ENCODE results near the gene CHCHD1. TPM values are rescaled to one million over a fixed set of nuclear protein-coding genes. Genes with fewer than 3 reads are reported as not detected.

CHCHD1 gene
- total and polyA plus RNA-seq, 4 experiments from 2014 or later: 21.8 to 56.0 (median 28.5) TPM

DNA sequence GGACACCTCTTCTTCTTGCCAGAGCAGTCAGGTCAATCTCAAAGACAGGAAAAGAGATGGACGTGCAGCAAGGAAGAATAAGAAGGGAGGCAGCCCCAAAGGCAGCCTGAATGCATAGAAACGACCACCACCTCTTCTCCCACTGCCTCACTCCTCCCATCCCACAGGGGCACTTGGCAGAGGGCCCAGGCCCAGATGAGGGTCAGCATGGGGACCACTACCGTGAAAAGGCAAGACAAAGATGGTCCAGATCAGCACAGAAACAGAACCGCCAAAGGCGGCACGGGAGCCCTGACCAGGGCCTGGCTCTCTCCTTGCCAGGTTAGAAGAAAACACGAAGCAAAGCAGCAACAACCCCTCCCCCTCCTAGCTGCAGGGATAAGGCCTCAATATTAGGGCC is 31.5 kb downstream of the CHCHD1 start:
- Mint-ChIP-seq H3K27me3 (no peaks in the 10 kb centered on the region), H3K4me3 (peak overlapping the region in 3 of 8 donors; percentile 39 to 49 (median 46)), H3K4me1 (peaks cover 18 to 28% (median 22%) of the 10 kb centered on the region in 4 donors), H3K36me3 (peaks cover 56 to 64% of the 10 kb centered on the region in 2 donors), H3K9me3 (peaks cover 0 to 8% (median 0%) of the 10 kb centered on the region in 8 donors), H3K27ac (peak overlapping the region in 6 of 7 donors; percentile 34 to 95 (median 77))
- no peak for DNase-seq
- ChIA-PET CTCF (ENCODE audit: partially characterized antibody) (interaction anchor here (1.5 to 1.7 kb wide), 3 partner anchors 18 to 67 kb away, joined by 4 to 10 read pairs (median 5); partner anchors contain the start of gene CHCHD1), POLR2A (ENCODE audit: partially characterized antibody) (interaction anchor here (0.6 to 2.1 kb wide), 3 partner anchors 41 to 70 kb away, joined by 5 to 11 read pairs (median 5); a partner anchor contains a TSS)
- intact Hi-C loops (cut with micrococcal nuclease): loop anchor here (5.0 kb wide), 1 partner anchor 34 kb away; no protein-coding TSS in a partner anchor
- no peaks in the 10 kb centered on the region for H3K9me3 ChIP-seq (ENCODE audit: control insufficient read depth in 1 of 2, low read length in 2 of 2)
- no peak overlapping the region for H3K27ac ChIP-seq (ENCODE audit: low read depth, low read length)
- no peak overlapping the region for H3K4me3 ChIP-seq (ENCODE audit: low read length in 2 of 2)
- H3K27me3 ChIP-seq (ENCODE audit: insufficient read depth, low read length): no peaks in the 10 kb centered on the region
- peaks cover 38% of the 10 kb centered on the region for H3K36me3 ChIP-seq (ENCODE audit: insufficient read depth, low read length)
- peaks cover 29% of the 10 kb centered on the region for H3K4me1 ChIP-seq (ENCODE audit: insufficient read depth, low read length)

DNA sequence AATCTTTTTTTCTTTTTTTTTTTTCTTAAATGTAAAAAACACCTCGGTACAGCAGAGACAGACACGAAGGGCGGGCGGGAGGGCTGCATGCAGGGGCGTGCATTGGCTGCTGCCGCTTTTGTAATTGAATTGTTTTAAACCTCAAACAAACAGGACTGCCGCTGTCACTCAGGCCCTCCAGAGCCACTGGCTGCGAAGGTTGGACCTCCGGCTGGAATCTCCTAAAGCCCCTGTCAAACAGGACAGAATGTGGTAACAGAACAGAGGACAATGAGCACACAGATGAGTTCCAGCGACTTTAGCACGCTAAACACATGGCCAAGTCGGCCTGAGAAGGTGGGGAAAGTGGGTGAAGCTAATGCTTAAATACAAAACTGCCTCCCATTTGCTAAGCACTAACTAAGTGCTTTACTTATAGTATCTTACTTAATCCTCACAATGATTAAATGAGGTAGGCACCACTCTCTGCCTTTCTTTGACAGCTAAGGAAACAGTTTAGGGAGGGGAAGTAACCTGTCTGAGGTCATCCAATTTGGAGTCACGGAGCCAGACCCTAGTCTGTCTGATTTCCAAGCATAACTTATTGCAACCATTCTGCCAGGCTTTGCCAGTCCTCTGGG is 32.5 kb downstream of the CHCHD1 start:
- H3K36me3 Mint-ChIP-seq: peaks cover 52 to 61% of the 10 kb centered on the region in 2 donors
- ChIA-PET CTCF (ENCODE audit: partially characterized antibody) (interaction anchor here (1.5 to 1.7 kb wide), 2 partner anchors 17 to 32 kb away, joined by 4 to 5 read pairs; partner anchors contain the start of gene CHCHD1), POLR2A (ENCODE audit: partially characterized antibody) (interaction anchor here (0.6 kb wide), 1 partner anchor 71 kb away, joined by 5 read pairs; no protein-coding TSS in a partner anchor)
- Histone ChIP-seq H3K27me3 (ENCODE audit: insufficient read depth, low read length) (no peaks in the 10 kb centered on the region), H3K27ac (ENCODE audit: low read depth, low read length) (no peak overlapping the region), H3K4me3 (ENCODE audit: low read length in 2 of 2) (no peak overlapping the region), H3K4me1 (ENCODE audit: insufficient read depth, low read length) (peaks cover 18% of the 10 kb centered on the region), H3K36me3 (ENCODE audit: insufficient read depth, low read length) (peaks cover 36% of the 10 kb centered on the region), H3K9me3 (ENCODE audit: control insufficient read depth in 1 of 2, low read length in 2 of 2) (no peaks in the 10 kb centered on the region)
- H3K4me3 Mint-ChIP-seq: no peak overlapping the region
- intact Hi-C loops (cut with micrococcal nuclease): loop anchor here (5.0 kb wide), 1 partner anchor 33 kb away; no protein-coding TSS in a partner anchor
- H3K27me3 Mint-ChIP-seq: no peaks in the 10 kb centered on the region
- peaks cover 8 to 18% (median 14%) of the 10 kb centered on the region in 4 donors for H3K4me1 Mint-ChIP-seq
- no peak for DNase-seq
- H3K27ac Mint-ChIP-seq: peak overlapping the region in 1 of 7 donors; percentile 78
- H3K9me3 Mint-ChIP-seq: peaks cover 0 to 8% (median 0%) of the 10 kb centered on the region in 8 donors

DNA sequence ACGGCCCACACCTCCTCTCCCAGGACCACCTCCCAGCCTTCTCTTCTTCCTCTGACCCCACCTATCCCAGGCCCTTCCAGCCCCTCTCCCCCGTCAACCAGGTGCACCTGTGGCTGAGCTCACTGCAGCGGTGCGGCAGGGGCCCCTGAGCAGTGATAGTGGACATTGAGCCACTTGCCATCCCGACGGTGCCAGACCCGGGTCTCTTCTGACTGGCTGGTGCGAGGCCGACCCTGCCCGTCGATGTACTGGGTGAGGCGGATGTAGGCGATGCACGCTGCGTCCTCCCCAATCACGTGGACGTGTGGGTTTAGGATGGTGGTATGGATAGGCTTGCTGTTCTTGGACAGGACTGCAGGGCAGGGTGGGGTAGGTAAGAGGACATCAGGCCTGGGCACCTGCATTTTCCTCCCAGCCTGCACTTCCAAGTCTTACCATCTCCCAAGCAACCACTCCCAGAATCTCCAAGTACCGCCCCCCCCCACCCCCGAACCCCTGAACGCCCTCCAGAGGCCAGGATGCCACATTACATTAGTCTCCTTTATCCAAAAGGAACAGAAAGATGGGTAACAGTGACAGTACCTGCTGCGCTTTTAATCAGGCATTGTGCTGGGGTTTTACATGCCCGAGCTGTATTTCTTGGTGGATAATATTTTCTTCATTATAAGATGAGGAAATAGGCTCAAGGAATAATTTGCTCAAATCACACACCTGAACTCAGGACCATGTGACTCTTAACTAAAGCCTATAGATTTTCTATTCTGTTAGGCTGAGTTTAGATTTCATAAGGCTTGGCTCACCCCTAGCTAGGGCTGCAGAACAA is 33.3 kb downstream of the CHCHD1 start:
- H3K36me3 Mint-ChIP-seq: peaks cover 50 to 61% of the 10 kb centered on the region in 2 donors
- H3K27ac Mint-ChIP-seq: peak overlapping the region in 2 of 7 donors; percentile 50 to 78
- intact Hi-C loops (cut with micrococcal nuclease): loop anchor here (5.0 kb wide), 1 partner anchor 32 kb away; no protein-coding TSS in a partner anchor
- H3K27me3 Mint-ChIP-seq: no peaks in the 10 kb centered on the region
- H3K36me3 ChIP-seq (ENCODE audit: insufficient read depth, low read length): peaks cover 36% of the 10 kb centered on the region
- no peak overlapping the region for H3K27ac ChIP-seq (ENCODE audit: low read depth, low read length)
- ChIA-PET POLR2A (ENCODE audit: partially characterized antibody) (interaction anchor here (1.4 kb wide), 1 partner anchor 42 kb away, joined by 5 read pairs; no protein-coding TSS in a partner anchor), CTCF (ENCODE audit: partially characterized antibody) (interaction anchor here (0.7 to 2.1 kb wide), 6 partner anchors 14 to 142 kb away, joined by 3 to 5 read pairs (median 4); partner anchors contain the start of gene CHCHD1)
- H3K4me3 ChIP-seq (ENCODE audit: low read length in 2 of 2): no peak overlapping the region
- no peaks in the 10 kb centered on the region for H3K27me3 ChIP-seq (ENCODE audit: insufficient read depth, low read length)
- no peak overlapping the region for H3K4me3 Mint-ChIP-seq
- peaks cover 0 to 8% (median 0%) of the 10 kb centered on the region in 8 donors for H3K9me3 Mint-ChIP-seq
- H3K4me1 ChIP-seq (ENCODE audit: insufficient read depth, low read length): peaks cover 11% of the 10 kb centered on the region
- H3K9me3 ChIP-seq (ENCODE audit: control insufficient read depth in 1 of 2, low read length in 2 of 2): no peaks in the 10 kb centered on the region
- H3K4me1 Mint-ChIP-seq: peaks cover 3 to 11% (median 8%) of the 10 kb centered on the region in 4 donors
- DNase-seq: no peak

DNA sequence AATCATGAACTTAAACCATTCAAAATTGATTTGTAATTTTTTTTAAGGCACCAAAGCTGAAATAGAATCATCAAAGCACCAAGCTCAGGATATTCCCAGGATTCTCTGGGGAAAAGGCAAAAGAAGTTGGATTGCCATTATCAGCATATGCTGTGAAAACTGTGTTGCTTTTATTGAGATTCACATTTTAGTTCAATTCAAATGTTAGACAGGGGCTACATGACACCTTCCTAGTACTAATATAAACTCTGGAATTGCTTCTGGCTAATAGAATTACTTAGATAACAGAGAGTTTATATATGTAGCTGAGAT is 33.8 kb downstream of the CHCHD1 start:
- Mint-ChIP-seq H3K9me3 (peaks cover 0 to 8% (median 0%) of the 10 kb centered on the region in 8 donors), H3K36me3 (peaks cover 48 to 59% of the 10 kb centered on the region in 2 donors), H3K27me3 (no peaks in the 10 kb centered on the region), H3K4me1 (peaks cover 0 to 5% (median 4%) of the 10 kb centered on the region in 4 donors), H3K27ac (peak overlapping the region in 3 of 7 donors; percentile 23 to 69 (median 50)), H3K4me3 (no peak overlapping the region)
- no peak for DNase-seq
- H3K27me3 ChIP-seq (ENCODE audit: insufficient read depth, low read length): no peaks in the 10 kb centered on the region
- H3K27ac ChIP-seq (ENCODE audit: low read depth, low read length): no peak overlapping the region
- intact Hi-C loops (cut with micrococcal nuclease): no loop called here
- H3K9me3 ChIP-seq (ENCODE audit: control insufficient read depth in 1 of 2, low read length in 2 of 2): no peaks in the 10 kb centered on the region
- ChIA-PET POLR2A (ENCODE audit: partially characterized antibody) (interaction anchor here (1.4 kb wide), 1 partner anchor 42 kb away, joined by 5 read pairs; no protein-coding TSS in a partner anchor), CTCF (ENCODE audit: partially characterized antibody) (interaction anchor here (0.7 to 2.1 kb wide), 6 partner anchors 10 to 141 kb away, joined by 3 to 4 read pairs (median 4); no protein-coding TSS in a partner anchor)
- peaks cover 36% of the 10 kb centered on the region for H3K36me3 ChIP-seq (ENCODE audit: insufficient read depth, low read length)
- peaks cover 5% of the 10 kb centered on the region for H3K4me1 ChIP-seq (ENCODE audit: insufficient read depth, low read length)
- no peak overlapping the region for H3K4me3 ChIP-seq (ENCODE audit: low read length in 2 of 2)

DNA sequence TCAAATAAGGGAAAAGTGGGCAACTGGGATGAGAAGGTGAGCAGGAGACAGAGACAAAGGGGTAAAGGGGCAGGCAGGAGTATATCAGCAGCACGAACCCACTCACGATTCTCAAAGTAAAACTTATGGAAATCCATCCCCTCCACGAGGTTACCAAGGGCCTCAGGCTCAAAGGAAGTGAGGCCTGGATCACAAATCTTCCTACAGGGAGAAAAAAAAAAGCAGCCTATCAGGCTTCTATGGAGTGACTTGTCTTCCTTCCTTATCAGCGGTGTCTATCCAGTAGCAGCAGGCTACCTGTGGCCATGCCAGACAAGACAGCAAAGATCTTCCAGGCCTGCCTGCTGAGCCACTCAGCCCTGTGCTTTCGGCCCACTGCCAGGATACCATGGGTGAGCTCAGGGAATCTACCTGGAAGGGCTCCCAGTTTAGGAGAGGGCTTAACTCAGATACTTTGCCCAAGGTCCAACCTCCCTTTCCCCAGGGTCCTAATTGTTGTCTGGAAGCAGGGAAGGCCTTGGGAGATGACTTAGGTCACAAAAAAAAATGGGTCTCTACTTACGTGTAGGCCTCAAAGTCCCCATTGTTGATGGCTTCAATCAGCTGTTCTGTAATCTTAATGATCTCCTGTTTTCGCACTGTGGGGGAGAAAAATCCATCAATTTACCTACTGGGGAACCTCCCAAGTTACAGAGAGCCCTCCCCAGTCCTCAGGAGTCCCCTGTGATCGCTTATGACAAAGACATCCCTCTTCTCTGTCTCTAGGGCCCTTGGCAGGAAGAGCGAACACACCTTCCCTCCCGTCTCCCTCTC is 35.3 kb downstream of the CHCHD1 start:
- no peak overlapping the region for H3K4me3 Mint-ChIP-seq
- Histone ChIP-seq H3K4me1 (ENCODE audit: insufficient read depth, low read length) (peaks cover 4% of the 10 kb centered on the region), H3K36me3 (ENCODE audit: insufficient read depth, low read length) (peaks cover 43% of the 10 kb centered on the region), H3K9me3 (ENCODE audit: control insufficient read depth in 1 of 2, low read length in 2 of 2) (no peaks in the 10 kb centered on the region), H3K27ac (ENCODE audit: low read depth, low read length) (no peak overlapping the region), H3K27me3 (ENCODE audit: insufficient read depth, low read length) (no peaks in the 10 kb centered on the region), H3K4me3 (ENCODE audit: low read length in 2 of 2) (no peak overlapping the region)
- H3K9me3 Mint-ChIP-seq: peaks cover 0 to 8% (median 0%) of the 10 kb centered on the region in 8 donors
- H3K27me3 Mint-ChIP-seq: no peaks in the 10 kb centered on the region
- peaks cover 55 to 68% of the 10 kb centered on the region in 2 donors for H3K36me3 Mint-ChIP-seq
- ChIA-PET POLR2A (ENCODE audit: partially characterized antibody) (no interaction called here), CTCF (ENCODE audit: partially characterized antibody) (interaction anchor here (1.4 to 2.1 kb wide), 2 partner anchors 9 to 18 kb away, joined by 3 to 4 read pairs; no protein-coding TSS in a partner anchor)
- peaks cover 0 to 4% (median 4%) of the 10 kb centered on the region in 4 donors for H3K4me1 Mint-ChIP-seq
- peak overlapping the region in 4 of 7 donors; percentile 20 to 68 (median 59) for H3K27ac Mint-ChIP-seq
- DNase-seq: no peak
- intact Hi-C loops (cut with micrococcal nuclease): no loop called here

DNA sequence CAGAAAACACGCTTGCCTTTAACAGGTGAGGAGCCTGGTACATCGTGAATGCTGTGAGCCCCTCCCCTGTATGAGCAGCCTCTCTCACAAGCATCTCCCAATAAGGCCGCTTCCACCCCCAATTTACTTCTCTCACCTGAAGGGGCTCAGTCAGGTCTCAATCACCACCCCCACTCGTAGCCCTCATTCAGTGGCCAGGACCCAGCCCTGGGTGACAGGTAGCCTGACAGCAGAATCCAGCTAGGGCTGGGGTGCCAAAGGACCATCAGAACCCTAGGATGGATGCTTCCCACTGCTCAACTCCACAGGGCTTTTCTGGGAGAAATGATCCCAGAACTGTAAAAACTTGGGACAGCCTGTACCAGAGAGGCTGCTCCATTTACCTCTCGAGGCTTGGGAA is 36.0 kb downstream of the CHCHD1 start:
- no peak for DNase-seq
- H3K4me1 Mint-ChIP-seq: peaks cover 0 to 4% (median 2%) of the 10 kb centered on the region in 4 donors
- H3K9me3 ChIP-seq (ENCODE audit: control insufficient read depth in 1 of 2, low read length in 2 of 2): no peaks in the 10 kb centered on the region
- H3K36me3 ChIP-seq (ENCODE audit: insufficient read depth, low read length): peaks cover 47% of the 10 kb centered on the region
- intact Hi-C loops (cut with micrococcal nuclease): no loop called here
- H3K27ac Mint-ChIP-seq: peak overlapping the region in 4 of 7 donors; percentile 53 to 81 (median 74)
- H3K4me1 ChIP-seq (ENCODE audit: insufficient read depth, low read length): no peaks in the 10 kb centered on the region
- ChIA-PET CTCF (ENCODE audit: partially characterized antibody) (interaction anchor here (1.0 kb wide), 1 partner anchor 62 kb away, joined by 3 read pairs; no protein-coding TSS in a partner anchor), POLR2A (ENCODE audit: partially characterized antibody) (no interaction called here)
- peaks cover 0 to 2% (median 0%) of the 10 kb centered on the region in 8 donors for H3K9me3 Mint-ChIP-seq
- H3K4me3 ChIP-seq (ENCODE audit: low read length in 2 of 2): no peak overlapping the region
- H3K27me3 ChIP-seq (ENCODE audit: insufficient read depth, low read length): no peaks in the 10 kb centered on the region
- H3K27ac ChIP-seq (ENCODE audit: low read depth, low read length): no peak overlapping the region
- peaks cover 55 to 71% of the 10 kb centered on the region in 2 donors for H3K36me3 Mint-ChIP-seq
- no peaks in the 10 kb centered on the region for H3K27me3 Mint-ChIP-seq
- H3K4me3 Mint-ChIP-seq: no peak overlapping the region
